ENCODE data around the gene PRRC1. TPM values are rescaled to one million over a fixed set of nuclear protein-coding genes. Genes with fewer than 3 reads are reported as not detected.

The PRRC1 gene
- total RNA-seq, 3 donors from 2014 or later, result 45.0 to 72.1 (median 63.0) TPM

- Histone ChIP-seq H3K9me3 (no peaks in the 10 kb centered on the region), H3K4me3 (no peak overlapping the region), H3K36me3 (ENCODE audit: low read depth) (no peaks in the 10 kb centered on the region), H3K4me1 (ENCODE audit: low read depth) (no peaks in the 10 kb centered on the region)
- TF ChIP-seq CTCF (IDR thresholded peaks at IDR 0.05), result no peak
- intact Hi-C loops (cut with DNase I, micrococcal nuclease), result no loop called here
- DNase-seq (no peak), ATAC-seq (peak; percentile 52)
Observed at GRCh38 chr5:127558273-127558672, 40.8 kb downstream of the PRRC1 start.

DNA sequence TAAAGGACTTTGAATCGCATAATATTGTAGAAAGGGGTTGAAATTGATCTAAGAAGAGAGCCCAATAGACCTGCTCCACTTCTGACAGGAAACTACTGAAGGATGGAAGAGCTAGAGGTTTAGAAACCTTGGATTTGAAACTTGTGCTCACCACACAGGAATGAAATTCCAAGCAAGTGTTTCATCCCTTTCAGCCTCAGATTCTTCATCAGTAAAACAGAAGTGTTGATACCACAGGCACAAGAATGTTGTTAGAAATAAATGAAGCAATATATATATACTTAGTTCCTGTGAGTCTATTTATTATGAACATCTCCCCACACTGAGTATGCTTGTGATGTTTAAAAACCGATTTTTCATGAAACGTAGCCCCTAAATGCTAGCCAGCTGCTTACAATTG lies 43.8 kb downstream of the PRRC1 start:
- DNase-seq (no peak), ATAC-seq (no peak)
- no peaks in the 10 kb centered on the region for H3K36me3 ChIP-seq (ENCODE audit: low read depth)
- TF ChIP-seq CTCF (IDR thresholded peaks at IDR 0.05), result no peak
- intact Hi-C loops (cut with DNase I, micrococcal nuclease), result loop anchor here in 1 of 2 donors (5.0 kb wide), 1 partner anchor 641 kb away; no protein-coding TSS in a partner anchor
- H3K4me3 ChIP-seq, result no peak overlapping the region
- H3K4me1 ChIP-seq (ENCODE audit: low read depth), result no peaks in the 10 kb centered on the region
- H3K9me3 ChIP-seq, result no peaks in the 10 kb centered on the region

DNA sequence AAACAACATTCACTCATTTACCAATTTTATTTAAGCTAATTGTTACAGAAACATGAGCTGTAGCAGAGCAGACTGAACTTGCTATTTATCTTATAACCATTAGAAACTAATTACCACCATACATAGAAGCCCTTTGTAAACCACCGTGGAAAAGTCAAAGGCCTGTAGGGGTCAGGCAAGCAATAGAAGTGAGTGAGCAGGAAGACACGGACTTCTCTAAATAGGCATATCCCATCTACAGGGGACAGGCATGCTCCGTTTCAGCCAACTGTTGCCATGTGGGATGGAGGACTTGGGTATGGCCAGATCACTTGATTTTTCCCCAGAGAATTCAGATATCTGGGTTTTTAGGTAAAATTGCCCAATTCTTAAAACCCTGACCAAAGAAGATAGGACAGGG lies 44.8 kb downstream of the PRRC1 start:
- no peak for TF ChIP-seq CTCF (IDR thresholded peaks at IDR 0.05)
- Histone ChIP-seq H3K4me1 (ENCODE audit: low read depth) (no peaks in the 10 kb centered on the region), H3K4me3 (no peak overlapping the region), H3K9me3 (no peaks in the 10 kb centered on the region), H3K36me3 (ENCODE audit: low read depth) (no peaks in the 10 kb centered on the region)
- intact Hi-C loops (cut with DNase I, micrococcal nuclease), result loop anchor here in 1 of 2 donors (5.0 kb wide), 1 partner anchor 640 kb away; no protein-coding TSS in a partner anchor
- ATAC-seq (no peak), DNase-seq (no peak)

GRCh38 chr5:127563136-127563535 lies 45.7 kb downstream of the PRRC1 start:
- H3K36me3 ChIP-seq (ENCODE audit: low read depth), result no peaks in the 10 kb centered on the region
- no peaks in the 10 kb centered on the region for H3K9me3 ChIP-seq
- ATAC-seq, result no peak
- H3K4me1 ChIP-seq (ENCODE audit: low read depth), result no peaks in the 10 kb centered on the region
- TF ChIP-seq CTCF (IDR thresholded peaks at IDR 0.05), result no peak
- intact Hi-C loops (cut with DNase I, micrococcal nuclease), result loop anchor here in 1 of 2 donors (5.0 kb wide), 1 partner anchor 639 kb away; no protein-coding TSS in a partner anchor
- DNase-seq, result no peak
- H3K4me3 ChIP-seq, result no peak overlapping the region

- no peaks in the 10 kb centered on the region for H3K9me3 ChIP-seq
- no peak overlapping the region for H3K4me3 ChIP-seq
- no peaks in the 10 kb centered on the region for H3K4me1 ChIP-seq (ENCODE audit: low read depth)
- DNase-seq, result peak in 1 of 3 donors; percentile 75
- H3K36me3 ChIP-seq (ENCODE audit: low read depth), result no peaks in the 10 kb centered on the region
- TF ChIP-seq CTCF (IDR thresholded peaks at IDR 0.05), result peak; percentile 26
- ATAC-seq, result peak; percentile 84
- intact Hi-C loops (cut with DNase I, micrococcal nuclease), result loop anchor here in 1 of 2 donors (5.0 kb wide), 1 partner anchor 638 kb away; no protein-coding TSS in a partner anchor
Observed at GRCh38 chr5:127564002-127564769, 46.7 kb downstream of the PRRC1 start.
